Left ventricle myocardium inferior (tissue), 1 donor: ENCODE results near the gene PHLPP1. TPM values are rescaled to one million over a fixed set of nuclear protein-coding genes. Genes with fewer than 3 reads are reported as not detected.

Experiments
- DNase-seq: peaks from one replicate; pipeline ENCODE4 v3.0.0-alpha.2; 2020
- H3K27ac ChIP-seq: fragments of 200-600 bp; replicated peaks from 2 replicates; pipeline ENCODE4 v1.8.0; 2021
- H3K27me3 ChIP-seq: fragments of 200-600 bp; 2 replicates; pipeline ENCODE4 v1.8.0; 2021; ENCODE audit warnings: low read depth
- H3K36me3 ChIP-seq: fragments of 200-600 bp; 2 replicates; pipeline ENCODE4 v1.8.0; 2021
- H3K4me1 ChIP-seq: fragments of 200-600 bp; 2 replicates; pipeline ENCODE4 v1.8.0; 2021
- H3K4me3 ChIP-seq: fragments of 200-600 bp; 2 replicates; pipeline ENCODE4 v1.8.0; 2021; ENCODE audit warnings: mild to moderate bottlenecking, moderate library complexity
- H3K9me3 ChIP-seq: fragments of 200-600 bp; replicated peaks from 2 replicates; pipeline ENCODE4 v1.8.0; 2021
- CTCF ChIP-seq: fragments of 200-600 bp; IDR thresholded peaks from 2 replicates; pipeline ENCODE4 v1.8.0; 2021; ENCODE audit warnings: antibody characterized with exemption, mild to moderate bottlenecking, borderline replicate concordance
- intact Hi-C: fragments of 100-400 bp; cut with micrococcal nuclease; formaldehyde crosslinking; loops from one replicate; pipeline ENCODE4 v1.11.0; 2022
- total RNA-seq: library from RNA; stranded (reverse); fragmentation: NEBNext Ultra II Directional; extraction: Animal tissue kit (Norgen Biotek cat#: 25700); gene quantifications from one replicate; pipeline ENCODE4 v1.2.1, GENCODE V29; 2021
- donor health status: DM: no; HTN: yes; CAD: no; lungs with severe emphysema.

PHLPP1 gene
- total RNA-seq, 1 donor from 2014 or later, result 5.9 TPM

GRCh38 chr18:62809900-62810299, 94.6 kb downstream of the PHLPP1 start:
- Histone ChIP-seq H3K4me1 (peaks cover 24% of the 10 kb centered on the region), H3K27me3 (no peaks in the 10 kb centered on the region), H3K27ac (no peak overlapping the region), H3K4me3 (no peak overlapping the region), H3K9me3 (no peaks in the 10 kb centered on the region), H3K36me3 (no peaks in the 10 kb centered on the region)
- no peak for TF ChIP-seq CTCF
- intact Hi-C loops, result no loop called here
- DNase-seq, result no peak

GRCh38 chr18:62810682-62811081, 95.3 kb downstream of the PHLPP1 start:
- H3K4me3 ChIP-seq, result no peak overlapping the region
- no peak overlapping the region for H3K27ac ChIP-seq
- H3K9me3 ChIP-seq, result no peaks in the 10 kb centered on the region
- intact Hi-C loops, result no loop called here
- TF ChIP-seq CTCF, result no peak
- H3K4me1 ChIP-seq, result peaks cover 31% of the 10 kb centered on the region
- no peaks in the 10 kb centered on the region for H3K36me3 ChIP-seq
- DNase-seq, result no peak
- H3K27me3 ChIP-seq, result no peaks in the 10 kb centered on the region

GRCh38 chr18:62811674-62812073, 96.3 kb downstream of the PHLPP1 start:
- no peak overlapping the region for H3K27ac ChIP-seq
- intact Hi-C loops, result no loop called here
- no peaks in the 10 kb centered on the region for H3K36me3 ChIP-seq
- TF ChIP-seq CTCF, result no peak
- H3K4me3 ChIP-seq, result no peak overlapping the region
- no peaks in the 10 kb centered on the region for H3K9me3 ChIP-seq
- no peak for DNase-seq
- H3K27me3 ChIP-seq, result no peaks in the 10 kb centered on the region
- H3K4me1 ChIP-seq, result peaks cover 32% of the 10 kb centered on the region

GRCh38 chr18:62812242-62812641, 96.9 kb downstream of the PHLPP1 start:
- Histone ChIP-seq H3K36me3 (no peaks in the 10 kb centered on the region), H3K4me1 (peaks cover 32% of the 10 kb centered on the region), H3K27me3 (no peaks in the 10 kb centered on the region), H3K4me3 (no peak overlapping the region), H3K27ac (no peak overlapping the region), H3K9me3 (no peaks in the 10 kb centered on the region)
- no peak for TF ChIP-seq CTCF
- DNase-seq, result no peak
- intact Hi-C loops, result no loop called here

- TF ChIP-seq CTCF, result no peak
- H3K27me3 ChIP-seq, result no peaks in the 10 kb centered on the region
- intact Hi-C loops, result no loop called here
These were observed 97.5 kb downstream of the PHLPP1 start for GRCh38 chr18:62812876-62813275.

More at GRCh38 chr18:62812876-62813275, 97.5 kb downstream of the PHLPP1 start:
- Histone ChIP-seq H3K4me1 (peaks cover 32% of the 10 kb centered on the region), H3K4me3 (no peak overlapping the region), H3K9me3 (no peaks in the 10 kb centered on the region), H3K36me3 (no peaks in the 10 kb centered on the region), H3K27ac (no peak overlapping the region)
- no peak for DNase-seq
